ENCODE data around the gene LAMA3. TPM values are rescaled to one million over a fixed set of nuclear protein-coding genes. Genes with fewer than 3 reads are reported as not detected.

LAMA3 gene
- total RNA-seq, 1 donor: 8.3 TPM

GRCh38 chr18:23868136-23868785, 179.0 kb downstream of the LAMA3 start:
- DNase-seq (ENCODE audit: insufficient read length, low spot score, missing footprints): no peak
- peaks cover 5% of the 10 kb centered on the region for H3K4me1 ChIP-seq (ENCODE audit: insufficient read depth, low read length)
- H3K4me2 ChIP-seq (ENCODE audit: insufficient read depth, low read length): no peak overlapping the region
- H2AFZ ChIP-seq (ENCODE audit: low read length): no peak overlapping the region
- H3K27ac ChIP-seq (ENCODE audit: low read depth, low read length): no peak overlapping the region
- H4K20me1 ChIP-seq (ENCODE audit: insufficient read depth, low read length): no peaks in the 10 kb centered on the region
- no peaks in the 10 kb centered on the region for H3K79me2 ChIP-seq (ENCODE audit: insufficient read depth, low read length)
- H3K9me3 ChIP-seq (ENCODE audit: low read depth, low read length): no peaks in the 10 kb centered on the region
- no peak overlapping the region for H3K4me3 ChIP-seq (ENCODE audit: insufficient read depth, low read length)
- TF ChIP-seq CTCF (IDR thresholded peaks at IDR 0.05; ENCODE audit: extremely low read depth, low read depth, low read length): no peak
- peaks cover 6% of the 10 kb centered on the region for H3K27me3 ChIP-seq (ENCODE audit: insufficient read depth, low read length)
- H3K36me3 ChIP-seq (ENCODE audit: insufficient read depth, low read length): no peaks in the 10 kb centered on the region

- no peak for TF ChIP-seq CTCF (IDR thresholded peaks at IDR 0.05; ENCODE audit: extremely low read depth, low read depth, low read length)
- Histone ChIP-seq H2AFZ (ENCODE audit: low read length) (no peak overlapping the region), H3K4me1 (ENCODE audit: insufficient read depth, low read length) (peaks cover 5% of the 10 kb centered on the region), H3K79me2 (ENCODE audit: insufficient read depth, low read length) (no peaks in the 10 kb centered on the region), H3K4me2 (ENCODE audit: insufficient read depth, low read length) (no peak overlapping the region), H3K27ac (ENCODE audit: low read depth, low read length) (no peak overlapping the region), H3K27me3 (ENCODE audit: insufficient read depth, low read length) (peaks cover 8% of the 10 kb centered on the region), H3K4me3 (ENCODE audit: insufficient read depth, low read length) (no peak overlapping the region), H3K36me3 (ENCODE audit: insufficient read depth, low read length) (no peaks in the 10 kb centered on the region), H3K9me3 (ENCODE audit: low read depth, low read length) (no peaks in the 10 kb centered on the region), H4K20me1 (ENCODE audit: insufficient read depth, low read length) (no peaks in the 10 kb centered on the region)
- DNase-seq (ENCODE audit: insufficient read length, low spot score, missing footprints): no peak
These were observed 181.6 kb downstream of the LAMA3 start for GRCh38 chr18:23870676-23871380.

- Histone ChIP-seq H3K27ac (ENCODE audit: low read depth, low read length) (no peak overlapping the region), H3K36me3 (ENCODE audit: insufficient read depth, low read length) (no peaks in the 10 kb centered on the region), H3K9me3 (ENCODE audit: low read depth, low read length) (no peaks in the 10 kb centered on the region), H3K27me3 (ENCODE audit: insufficient read depth, low read length) (peaks cover 8% of the 10 kb centered on the region), H4K20me1 (ENCODE audit: insufficient read depth, low read length) (no peaks in the 10 kb centered on the region), H3K4me3 (ENCODE audit: insufficient read depth, low read length) (no peak overlapping the region), H3K4me2 (ENCODE audit: insufficient read depth, low read length) (no peak overlapping the region), H3K79me2 (ENCODE audit: insufficient read depth, low read length) (no peaks in the 10 kb centered on the region), H2AFZ (ENCODE audit: low read length) (no peak overlapping the region), H3K4me1 (ENCODE audit: insufficient read depth, low read length) (peaks cover 5% of the 10 kb centered on the region)
- DNase-seq (ENCODE audit: insufficient read length, low spot score, missing footprints): no peak
- no peak for TF ChIP-seq CTCF (IDR thresholded peaks at IDR 0.05; ENCODE audit: extremely low read depth, low read depth, low read length)
These were observed 182.2 kb downstream of the LAMA3 start for GRCh38 chr18:23871410-23871809.
